HTR-8/SVneo (cell line): Measurements from ENCODE around the gene ADAMTS1.

Experiments
- DNase-seq: peaks from one replicate; pipeline ENCODE4 v3.0.0; 2011; ENCODE audit warnings: low spot score, mixed read lengths; ENCODE audit not compliant: insufficient read length
- FAIRE-seq: peaks from 2 replicates; lab custom pipeline; 2011; peaks lifted over from hg19 to GRCh38; lab: Jason Lieb, UNC

Gene ADAMTS1

DNA sequence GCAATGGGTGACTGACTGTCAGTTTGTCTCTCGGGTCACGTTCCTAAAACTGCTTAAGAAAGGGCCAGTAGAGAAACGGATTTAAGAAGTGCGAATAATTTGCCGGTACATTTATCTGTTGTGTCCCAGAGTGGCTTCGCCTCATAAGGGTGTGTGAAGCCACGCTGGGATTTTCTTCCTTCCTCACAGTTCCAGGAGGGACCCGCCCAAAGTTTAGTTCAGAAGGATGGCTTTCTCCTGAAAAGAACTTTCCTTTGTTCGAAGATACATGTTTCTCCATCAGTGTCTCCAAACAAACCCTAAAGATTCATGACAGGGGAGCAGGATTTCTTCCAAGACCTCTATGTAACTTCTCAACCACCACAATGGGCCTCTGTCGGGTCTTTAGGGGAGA lies 49.8 kb downstream of the ADAMTS1 start:
- no peak for FAIRE-seq

DNA sequence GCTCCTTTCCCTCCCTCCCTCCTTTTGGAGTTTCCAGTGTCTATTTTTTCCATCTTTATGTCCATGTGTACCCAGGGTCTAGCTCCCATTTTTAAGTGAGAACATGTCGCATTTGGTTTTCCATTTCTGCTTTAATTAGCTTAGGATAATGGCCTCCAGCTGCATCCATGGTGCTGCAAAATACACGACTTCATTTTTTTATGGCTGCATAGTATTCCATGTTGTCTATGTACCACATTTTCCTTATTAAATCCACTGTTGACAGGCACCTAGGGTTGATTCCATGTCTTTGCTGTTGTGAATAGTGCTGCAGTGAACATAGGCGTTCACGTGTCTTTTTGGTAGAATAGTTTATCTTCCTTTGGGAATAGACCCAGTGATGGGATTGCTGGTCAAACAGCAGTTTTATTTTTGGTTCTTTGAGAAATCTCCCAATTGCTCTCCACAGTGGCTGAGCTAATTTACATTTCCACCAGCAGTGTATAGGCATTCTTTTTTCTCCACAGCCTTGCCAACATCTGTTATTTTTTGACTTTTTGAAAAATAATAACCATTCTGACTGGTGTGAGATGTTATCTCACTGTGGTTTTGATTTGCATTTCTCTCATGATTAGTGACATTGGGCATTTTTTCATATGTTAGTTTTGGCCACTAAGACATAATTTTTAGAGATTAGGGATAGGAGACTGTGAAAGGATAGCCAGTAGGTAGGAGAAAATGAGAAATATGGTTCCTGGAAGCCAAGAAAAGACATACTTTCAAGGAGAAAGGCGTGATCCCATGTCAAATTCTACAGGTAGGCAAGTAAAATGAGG lies 50.4 kb downstream of the ADAMTS1 start:
- FAIRE-seq (no peak), DNase-seq (no peak)

More for the DNA sequence above, 49.8 kb downstream of the ADAMTS1 start:
- no peak for DNase-seq

DNA sequence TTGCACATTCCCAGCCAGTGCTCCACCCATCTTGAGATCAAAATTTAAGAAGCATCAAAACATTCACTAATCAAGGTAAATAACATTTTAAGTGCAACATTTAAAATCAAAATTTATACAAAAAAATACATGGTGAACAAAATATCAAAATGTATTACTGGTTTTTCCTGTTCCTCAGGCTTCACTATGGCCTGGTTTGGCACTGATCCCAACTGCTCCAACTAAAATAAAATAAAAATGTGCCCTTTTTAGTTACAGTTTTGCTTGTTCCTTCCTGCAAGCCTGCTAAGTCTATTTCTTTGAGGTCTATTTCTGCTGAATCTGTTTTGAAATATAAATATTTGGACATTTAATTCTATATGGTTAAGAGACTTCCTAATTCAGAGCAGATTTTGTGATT lies 54.9 kb downstream of the ADAMTS1 start:
- FAIRE-seq = no peak

DNA sequence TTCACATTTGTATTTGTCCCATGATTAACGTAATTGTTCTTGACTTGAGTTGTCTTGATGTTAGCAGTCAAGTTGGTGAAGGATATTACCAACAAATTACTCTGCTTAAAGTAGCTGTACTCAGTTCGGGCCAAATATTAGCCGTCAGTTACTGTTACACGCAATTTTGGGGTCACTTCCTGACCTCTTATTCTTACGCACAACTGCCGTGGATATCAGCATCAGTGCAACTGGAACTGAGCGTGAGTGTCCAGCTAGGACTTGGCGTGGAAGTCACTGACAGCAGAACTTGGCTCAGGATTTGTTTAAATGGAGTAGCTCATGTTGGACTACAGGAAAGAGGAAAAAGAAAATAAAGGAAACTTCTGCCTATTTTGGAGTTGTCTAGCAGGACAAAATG lies 56.4 kb downstream of the ADAMTS1 start:
- DNase-seq (no peak), FAIRE-seq (no peak)

More for the DNA sequence above, 54.9 kb downstream of the ADAMTS1 start:
- DNase-seq = no peak
